GM19324 (cell line): ENCODE results near the gene LCN9.

ENCODE experiments used
- ATAC-seq: cut with Tn5 transposase; IDR thresholded peaks from one replicate; pipeline ENCODE4 v1.9.1; 2021; ENCODE audit warnings: mild to moderate bottlenecking, moderate library complexity; ENCODE audit not compliant: unreplicated experiment, low FRiP score

The LCN9 gene

DNA sequence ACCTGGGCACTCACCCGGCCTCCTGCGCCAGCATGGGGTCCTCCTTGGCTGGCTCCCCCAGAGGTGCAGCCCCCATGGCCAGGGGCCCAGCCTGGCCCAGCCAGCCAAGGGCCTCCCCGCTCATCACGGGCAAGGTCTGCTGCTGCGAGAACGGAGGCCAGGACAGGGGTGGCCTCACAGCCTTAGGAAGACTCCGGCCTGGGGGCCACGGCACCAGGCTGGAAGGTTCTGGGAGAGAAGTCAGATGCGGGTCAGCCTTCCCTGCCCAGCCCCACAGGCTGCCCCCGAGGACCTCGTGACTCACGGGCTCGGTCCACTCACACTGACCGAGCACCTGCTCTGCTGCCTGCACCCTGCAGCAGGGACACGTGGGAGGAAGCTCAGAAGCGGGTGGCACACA lies 31.9 kb downstream of the LCN9 start:
- no peak for ATAC-seq

DNA sequence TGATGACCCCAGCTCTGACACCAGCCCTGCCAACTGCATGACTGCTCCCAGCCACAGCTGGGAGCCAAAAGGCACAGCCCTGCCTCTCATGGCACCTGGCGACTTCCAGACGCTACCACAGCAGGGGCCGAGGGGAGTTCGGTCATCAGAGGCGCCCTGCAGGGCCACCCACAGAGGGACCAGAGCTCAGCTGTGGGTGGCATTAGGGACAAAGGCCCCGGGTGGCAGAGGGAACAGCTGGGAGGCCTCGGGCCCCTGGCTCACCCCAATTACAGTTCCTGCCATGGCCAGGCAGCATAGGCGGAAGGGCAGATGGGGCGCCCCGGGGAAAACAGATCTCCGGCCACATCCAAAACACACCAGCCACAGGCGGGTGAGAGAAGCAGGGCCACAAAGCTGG lies 32.5 kb downstream of the LCN9 start:
- ATAC-seq = no peak

DNA sequence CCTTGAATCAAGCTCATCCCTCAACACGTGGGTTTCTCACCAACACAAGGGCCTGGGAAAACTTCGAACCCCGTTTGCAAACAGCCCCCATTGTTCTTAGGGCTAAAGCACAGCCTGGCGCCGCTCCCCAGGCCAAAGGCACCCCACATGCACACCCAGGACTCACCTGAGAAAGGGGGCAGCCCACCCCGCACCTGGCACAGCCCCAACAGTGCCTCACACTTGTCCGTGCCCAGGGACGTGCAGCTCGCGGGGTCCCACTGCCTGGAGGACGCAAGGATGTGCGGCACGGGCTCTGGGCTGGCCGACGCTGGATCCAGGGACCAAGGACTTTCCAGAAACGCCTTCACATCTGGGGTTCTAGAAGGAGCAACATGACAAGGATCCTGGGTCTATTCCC lies 33.3 kb downstream of the LCN9 start:
- no peak for ATAC-seq

DNA sequence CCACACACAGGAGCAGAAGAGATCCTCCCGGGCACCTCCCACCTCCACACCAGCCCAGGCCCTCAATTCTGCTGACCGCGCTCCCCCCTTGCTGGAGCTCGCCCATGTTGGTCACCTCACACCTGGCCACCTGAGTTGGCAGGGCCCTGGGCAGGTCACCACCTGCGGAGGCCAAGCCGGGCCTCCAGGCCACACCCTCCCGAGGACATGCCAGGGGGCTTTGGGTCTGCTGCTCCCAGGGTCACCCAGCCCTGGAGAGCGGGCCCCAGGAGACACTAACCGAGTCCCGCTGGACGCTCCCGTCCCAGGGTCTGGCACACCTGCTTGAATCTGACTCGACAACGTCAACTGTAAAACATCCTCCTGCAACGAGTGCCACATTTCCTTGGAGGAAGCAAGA lies 34.1 kb downstream of the LCN9 start:
- no peak for ATAC-seq

DNA sequence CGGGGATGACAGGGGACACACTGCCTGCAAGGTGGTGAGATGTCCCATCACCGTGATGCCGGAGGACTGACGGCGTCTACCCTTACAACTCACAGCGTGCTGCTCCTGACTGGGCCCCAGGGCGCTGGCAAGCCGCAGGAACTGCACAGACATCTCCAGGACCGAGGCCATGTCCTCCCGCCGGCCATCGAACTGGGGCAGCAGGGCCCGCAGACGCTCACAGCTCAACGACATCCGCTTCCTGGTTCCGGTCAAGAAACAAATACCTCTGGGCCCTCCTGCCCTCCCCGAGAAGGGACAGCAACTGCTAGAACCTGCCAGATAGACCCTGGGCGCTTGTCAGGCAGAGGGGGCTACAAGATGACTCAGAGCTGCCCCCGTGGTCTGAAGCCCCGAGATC lies 35.1 kb downstream of the LCN9 start:
- no peak for ATAC-seq

DNA sequence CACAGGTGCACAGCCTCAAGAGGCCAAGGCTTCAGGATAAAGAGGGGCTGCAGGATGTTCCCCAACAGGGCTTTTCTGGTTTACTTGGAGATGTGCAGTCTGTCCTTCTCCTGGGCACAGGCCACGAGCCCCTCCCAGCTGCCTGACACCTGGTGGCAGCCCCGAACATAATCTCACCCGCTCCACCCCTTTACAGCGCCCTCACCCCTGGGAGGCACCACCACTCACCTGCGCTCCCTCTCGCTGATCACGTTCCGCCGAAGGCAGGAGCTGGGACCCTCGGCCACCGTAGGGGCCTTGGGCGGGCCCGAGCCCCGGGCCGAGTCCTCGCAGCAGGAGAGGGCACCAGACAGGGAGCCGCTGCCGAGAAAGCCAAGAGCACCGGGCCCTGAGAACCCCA lies 35.7 kb downstream of the LCN9 start:
- no peak for ATAC-seq

DNA sequence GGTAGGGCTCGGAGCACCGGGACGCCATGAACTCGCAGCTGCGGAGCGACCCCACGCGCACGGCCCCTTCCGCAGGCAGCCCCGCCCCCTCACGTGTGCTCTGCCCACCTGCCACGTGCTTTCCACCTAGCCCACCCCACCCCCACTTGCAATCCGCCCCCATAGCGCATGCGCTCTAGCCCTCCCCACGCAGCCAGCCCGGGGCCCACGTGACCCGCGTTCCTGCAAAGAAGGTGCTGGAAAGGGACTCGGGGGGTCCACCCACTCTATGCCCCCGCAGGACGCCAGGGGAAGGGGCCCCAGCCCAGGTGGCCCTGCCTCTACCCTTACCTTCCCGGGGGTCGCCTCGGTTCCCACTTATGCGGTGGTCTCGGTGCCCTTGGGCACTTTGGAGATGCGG lies 36.3 kb downstream of the LCN9 start, which contains the start of gene SOHLH1:
SOHLH1 (minus strand) TSS at position 42 of the 400 bp plus-strand sequence; CDS start at position 28, 14 bp downstream.
- no peak for ATAC-seq

DNA sequence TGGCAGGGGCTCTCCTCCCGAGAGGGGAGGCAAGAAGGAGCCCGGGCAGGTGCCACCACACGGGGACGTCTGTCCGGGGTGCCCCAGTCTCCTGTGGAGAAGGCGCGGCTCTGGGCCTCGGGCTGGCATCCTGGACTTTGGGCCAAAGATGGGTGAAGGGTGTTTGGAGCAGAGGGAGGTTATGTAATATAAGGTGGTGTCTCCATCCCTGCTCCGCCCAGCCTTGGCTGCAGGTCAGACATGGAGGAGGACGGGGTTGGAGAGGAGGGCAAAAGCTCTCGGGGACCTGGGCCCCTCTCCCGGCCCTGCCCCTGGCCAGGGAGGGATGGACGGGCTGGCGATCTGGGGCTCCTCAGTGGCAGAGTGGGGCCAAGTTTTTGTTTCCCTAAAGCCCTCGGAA lies 37.4 kb downstream of the LCN9 start:
- ATAC-seq = no peak

DNA sequence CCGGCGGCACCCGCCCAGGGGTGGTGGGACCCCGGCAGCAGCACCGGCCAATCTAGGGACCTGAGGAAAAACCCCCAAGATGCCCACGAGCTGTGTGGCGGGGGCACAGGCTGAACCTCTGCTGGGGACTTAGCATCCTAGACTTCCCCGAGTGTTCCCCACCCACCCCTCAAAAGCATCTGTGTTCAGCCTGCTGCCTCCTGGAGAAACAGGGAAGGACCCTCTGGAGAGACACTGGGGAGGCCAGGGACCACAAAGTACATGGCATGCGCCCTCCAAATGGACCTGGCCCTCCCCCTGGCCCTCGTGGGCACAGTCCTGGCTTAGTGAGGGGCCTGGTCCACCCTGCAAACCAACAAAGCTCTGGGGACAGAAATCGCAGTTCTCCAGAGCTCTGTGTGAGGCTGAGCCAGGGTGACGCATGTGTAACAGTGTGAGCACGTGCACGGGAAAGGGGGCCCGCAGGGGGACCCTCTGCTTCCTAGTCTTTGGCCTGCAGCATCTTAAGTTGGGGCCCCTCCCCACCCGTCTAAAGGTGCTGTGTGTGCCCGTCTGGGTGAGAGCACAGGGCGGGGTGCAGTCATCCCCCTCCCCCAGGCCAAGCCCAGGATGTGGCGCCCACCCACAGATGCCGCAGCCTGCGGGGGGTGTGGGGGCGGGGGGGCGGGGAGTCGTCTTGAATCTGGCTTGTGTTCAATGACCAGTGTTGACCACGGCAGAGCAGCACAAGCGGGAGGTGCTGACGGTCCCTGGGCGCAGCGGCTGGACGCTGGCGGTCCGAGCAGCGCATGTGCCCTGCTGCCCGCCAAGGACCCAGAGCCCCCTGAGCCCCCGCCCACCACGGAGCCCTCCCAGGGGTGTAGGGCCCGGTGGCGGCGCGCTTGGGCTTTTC lies 38.2 kb downstream of the LCN9 start:
- ATAC-seq = no peak

DNA sequence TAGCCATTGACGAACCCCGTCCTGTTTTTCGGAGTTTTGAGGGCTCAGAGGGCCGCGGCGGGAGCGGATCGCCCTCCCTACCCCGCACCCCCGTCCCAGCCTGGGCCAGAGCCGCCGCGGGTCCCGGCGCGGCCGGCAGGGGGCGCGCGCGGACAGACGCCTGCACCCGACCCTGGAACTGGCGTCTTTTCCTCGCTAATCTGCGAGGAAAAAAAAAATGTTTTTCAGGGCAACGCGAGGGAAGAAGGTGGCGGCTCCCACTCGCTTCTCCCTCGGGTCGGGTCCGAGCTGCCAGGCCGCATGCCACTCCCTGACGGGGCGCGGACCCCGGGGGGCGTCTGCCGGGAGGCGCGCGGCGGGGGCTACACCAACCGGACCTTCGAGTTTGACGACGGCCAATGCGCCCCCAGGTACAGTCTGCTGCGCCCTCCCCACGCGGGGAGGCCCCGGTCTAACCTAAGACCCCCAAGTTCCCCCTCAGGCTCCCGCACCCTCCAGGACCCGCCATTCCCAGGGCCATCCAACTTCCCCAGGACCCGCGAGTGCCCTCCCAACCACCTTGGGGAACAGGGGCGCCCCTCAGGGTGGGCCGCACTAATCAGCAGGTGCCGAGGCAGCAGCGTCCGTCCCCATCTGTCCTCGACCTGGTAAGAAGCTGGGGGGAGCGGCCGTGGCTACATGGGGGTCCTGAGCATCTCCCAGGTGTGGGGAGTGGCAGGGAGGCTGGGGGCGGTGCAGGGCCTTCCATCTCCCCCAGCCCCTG lies 39.0 kb downstream of the LCN9 start, which contains the start of gene KCNT1:
KCNT1 (plus strand) TSS at position 227 of the 763 bp plus-strand sequence; CDS start at position 301, 74 bp downstream.
- no peak for ATAC-seq

DNA sequence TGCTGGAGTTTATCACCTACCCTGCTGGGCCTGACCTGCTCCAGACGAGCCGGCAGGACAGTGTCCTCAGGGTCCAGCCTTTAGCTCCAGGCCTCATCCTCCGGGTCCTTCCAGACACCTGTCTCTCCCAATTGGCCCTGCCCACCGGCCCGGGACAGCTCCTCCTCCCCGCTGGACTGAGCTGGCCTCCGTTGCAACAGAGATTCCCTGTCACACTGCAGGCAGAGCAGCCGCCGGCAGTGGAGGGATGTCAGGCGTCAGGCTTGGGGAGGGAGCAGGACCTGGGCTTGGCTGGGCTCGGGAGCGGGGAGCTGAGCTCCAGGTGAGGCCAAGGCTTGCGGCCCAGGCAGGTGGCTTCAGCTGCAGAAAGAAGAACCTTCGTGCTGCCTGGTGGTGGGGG lies 40.6 kb downstream of the LCN9 start:
- no peak for ATAC-seq

DNA sequence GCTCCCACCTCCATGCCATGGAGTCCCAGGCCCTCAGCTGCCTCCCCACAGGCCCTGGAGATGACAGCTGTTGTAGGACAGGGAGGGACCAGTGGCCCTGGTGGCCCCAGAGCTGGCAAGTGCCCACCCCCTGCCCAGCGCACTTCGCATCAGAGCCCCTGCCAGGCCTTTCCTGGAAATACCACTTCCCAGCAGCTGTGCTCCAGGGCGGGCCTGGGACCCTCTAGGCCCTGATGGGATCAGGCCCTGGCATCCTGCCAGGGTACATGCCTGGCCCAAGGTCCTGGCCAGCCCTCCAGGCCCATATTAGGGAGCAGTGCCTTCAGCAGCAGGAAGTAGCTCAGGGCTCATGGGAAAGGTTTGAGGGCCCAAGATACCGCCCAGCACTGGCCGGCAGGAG lies 41.4 kb downstream of the LCN9 start:
- ATAC-seq = no peak

DNA sequence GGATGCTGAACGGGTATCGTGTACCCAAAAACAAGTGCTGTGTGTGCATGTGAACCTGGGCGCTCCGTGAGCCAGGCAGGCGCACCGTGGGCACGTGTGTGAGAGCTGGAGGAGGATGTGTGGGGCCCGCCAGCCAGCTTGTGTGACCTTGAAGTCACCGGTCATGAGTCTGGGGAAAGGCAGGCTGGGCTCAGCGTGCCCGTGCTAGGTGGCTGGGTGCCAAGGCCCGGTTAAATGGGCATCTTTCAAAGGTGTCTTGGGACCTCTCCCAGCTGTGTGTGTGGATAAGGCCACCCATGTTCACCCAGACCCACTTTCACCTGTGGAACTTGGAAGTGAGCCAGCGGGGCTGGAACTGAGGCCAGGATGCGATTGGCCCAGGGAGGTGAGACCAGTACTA lies 42.3 kb downstream of the LCN9 start:
- no peak for ATAC-seq

DNA sequence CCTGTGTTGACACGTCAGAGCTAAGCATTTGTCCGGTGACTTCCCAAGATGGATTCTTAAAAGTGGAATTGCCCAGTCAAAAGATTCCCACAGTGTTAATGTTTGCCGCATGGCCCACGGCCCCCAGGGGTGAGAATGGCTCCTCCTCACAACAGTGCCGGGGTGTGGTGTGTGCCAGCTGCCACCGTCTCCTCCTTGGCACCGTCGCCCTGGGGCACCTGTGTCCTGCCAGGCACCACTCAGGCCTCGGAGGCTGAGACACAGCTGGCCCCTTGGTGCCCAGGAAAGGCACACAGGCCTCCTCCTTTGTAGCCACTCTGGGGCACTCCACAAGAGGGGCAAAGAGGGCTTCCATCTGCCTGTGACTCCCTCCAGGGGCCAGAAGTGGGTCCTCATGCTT lies 43.2 kb downstream of the LCN9 start:
- no peak for ATAC-seq

DNA sequence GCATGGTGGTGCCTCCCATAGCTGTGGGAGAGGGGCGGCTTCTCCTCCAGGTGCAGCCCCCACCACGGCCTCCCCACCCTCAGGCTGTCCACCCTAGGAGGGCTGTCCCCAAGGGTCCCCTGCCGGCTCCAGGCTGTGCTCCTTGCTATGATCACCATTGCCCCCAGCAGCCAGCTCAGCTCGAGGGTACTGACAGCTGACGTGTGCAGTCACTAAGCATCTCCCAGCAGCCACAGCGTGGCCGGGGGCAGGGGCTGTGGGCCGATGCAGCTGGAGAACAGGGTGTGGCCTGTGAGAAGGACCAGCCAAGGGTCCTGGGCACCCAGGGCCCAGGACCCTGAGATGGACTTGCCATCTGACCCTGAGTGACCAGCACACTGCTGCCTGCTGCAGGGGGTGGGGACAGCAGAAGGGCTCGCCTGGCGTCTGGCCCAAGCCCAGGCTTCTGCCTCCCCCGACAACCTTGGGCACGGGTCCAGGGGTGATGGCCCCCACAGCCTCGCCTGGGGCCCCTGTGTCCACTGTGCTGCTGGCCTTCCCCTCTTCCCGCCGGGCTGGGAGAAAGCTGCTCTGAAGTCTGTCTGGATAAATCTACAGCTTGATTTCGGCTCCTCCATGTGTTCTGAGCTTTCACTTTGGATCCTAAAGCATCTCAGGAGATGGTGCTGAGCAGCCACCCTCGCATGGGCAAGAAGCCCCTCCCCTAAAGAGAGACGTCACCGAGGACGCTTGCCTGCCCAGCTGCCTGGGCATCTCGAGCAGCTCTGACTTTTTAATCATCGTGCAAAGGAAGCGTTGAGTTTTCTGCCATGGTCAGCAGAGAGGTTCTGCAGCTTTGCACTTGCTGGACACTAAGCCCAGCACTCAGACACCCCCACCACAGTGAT lies 44.4 kb downstream of the LCN9 start:
- no peak for ATAC-seq

DNA sequence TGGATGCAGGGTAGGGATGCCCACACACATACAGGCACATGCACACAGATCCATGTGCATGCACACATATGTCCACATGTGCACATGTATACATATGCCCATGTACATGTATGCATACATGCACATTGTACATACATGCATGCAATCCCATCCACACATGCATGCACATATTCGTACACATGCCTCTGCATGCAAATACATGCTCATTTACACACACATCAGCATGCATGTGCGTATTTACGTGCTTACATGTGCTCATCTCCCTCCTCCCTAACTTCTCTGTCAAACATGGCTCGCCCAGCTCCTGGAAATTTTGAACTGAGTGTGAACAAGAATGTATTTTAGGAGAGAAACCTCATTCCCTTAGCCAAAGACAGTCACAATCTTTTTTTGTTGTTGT lies 45.1 kb downstream of the LCN9 start:
- ATAC-seq = no peak

DNA sequence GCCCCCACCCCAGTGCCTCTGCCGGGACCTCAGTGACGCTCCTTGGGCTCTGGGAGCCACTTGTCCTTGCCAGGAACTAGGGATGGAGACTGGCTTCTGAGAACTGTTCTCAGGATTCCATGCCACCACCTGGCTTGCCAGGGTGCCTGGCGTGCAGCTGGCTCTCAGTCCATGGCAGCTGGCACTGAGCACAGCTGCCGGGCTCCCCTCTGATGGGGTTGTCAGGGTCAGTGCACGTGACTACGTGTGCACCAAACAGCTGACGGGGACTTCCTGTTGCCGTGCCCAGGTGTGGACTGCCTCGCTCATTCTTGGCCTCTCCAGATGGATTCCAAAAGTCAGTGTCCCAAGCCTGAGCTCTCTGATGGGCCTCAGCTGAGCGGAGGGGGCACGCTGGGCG lies 48.3 kb downstream of the LCN9 start:
- ATAC-seq = no peak

DNA sequence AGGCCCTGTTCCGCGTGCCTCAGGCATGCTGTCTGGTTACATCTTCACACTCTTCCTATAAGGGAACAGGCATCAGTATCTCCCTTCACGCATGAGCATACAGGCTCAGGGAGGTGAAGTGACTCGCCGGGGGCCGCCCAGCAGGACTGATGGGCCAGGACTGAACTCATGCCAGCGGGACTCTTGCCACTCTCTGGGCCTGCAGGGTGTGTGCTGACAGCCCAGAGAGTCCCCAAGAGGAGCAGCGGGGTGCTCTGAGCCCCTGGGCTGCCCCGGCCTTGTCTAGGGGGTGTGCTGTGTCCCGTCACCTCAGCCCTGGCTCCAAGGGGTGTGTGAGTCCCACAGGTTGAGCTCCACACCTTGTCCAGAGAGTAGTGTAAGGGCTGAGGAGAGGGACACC lies 48.8 kb downstream of the LCN9 start:
- ATAC-seq = no peak

DNA sequence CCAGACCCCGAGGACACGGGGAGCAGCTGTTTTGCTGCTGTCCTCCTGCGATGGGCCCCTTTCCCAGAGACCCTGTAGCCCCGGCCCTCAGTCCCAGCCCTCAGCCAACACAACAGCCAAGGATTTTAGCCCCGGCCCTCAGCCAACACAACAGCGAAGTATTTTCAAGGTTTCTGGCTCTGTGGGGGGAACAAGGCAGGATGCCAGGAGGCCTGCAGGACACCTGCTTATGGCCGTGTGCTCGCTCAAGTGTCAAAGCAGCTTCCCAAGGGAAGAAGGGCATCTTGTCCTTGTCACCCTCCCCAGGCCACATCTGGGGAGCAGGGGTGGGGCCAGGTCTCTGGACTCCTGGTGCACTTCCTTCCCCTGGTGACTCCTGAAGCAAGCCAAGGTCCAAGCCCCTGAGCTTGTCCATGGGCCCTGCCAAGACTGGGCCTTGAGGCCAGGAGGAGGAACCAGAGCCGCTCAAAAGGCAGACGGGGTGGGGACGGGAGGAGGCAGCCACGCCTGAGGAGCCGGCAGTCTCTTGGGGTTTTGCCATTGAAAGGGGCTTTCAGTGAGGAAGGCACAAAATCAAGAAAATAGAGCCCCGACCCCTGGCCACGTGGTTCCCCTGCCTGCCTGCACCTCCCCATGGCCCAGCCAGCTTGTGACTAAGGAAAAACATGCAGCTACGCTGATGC lies 49.6 kb downstream of the LCN9 start:
- ATAC-seq = no peak
